HG03378 (cell line): Measurements from ENCODE around the gene RFESD.
"Not testable (repeated sequence)": the region's sequence is repeated elsewhere in the genome, so short reads cannot be mapped to it uniquely, and the experiment has no call there.

Source experiments
- ATAC-seq: cut with Tn5 transposase; IDR thresholded peaks from one replicate; pipeline ENCODE4 v1.9.1; 2021; ENCODE audit warnings: mild to moderate bottlenecking, moderate library complexity; ENCODE audit not compliant: unreplicated experiment

RFESD gene

DNA sequence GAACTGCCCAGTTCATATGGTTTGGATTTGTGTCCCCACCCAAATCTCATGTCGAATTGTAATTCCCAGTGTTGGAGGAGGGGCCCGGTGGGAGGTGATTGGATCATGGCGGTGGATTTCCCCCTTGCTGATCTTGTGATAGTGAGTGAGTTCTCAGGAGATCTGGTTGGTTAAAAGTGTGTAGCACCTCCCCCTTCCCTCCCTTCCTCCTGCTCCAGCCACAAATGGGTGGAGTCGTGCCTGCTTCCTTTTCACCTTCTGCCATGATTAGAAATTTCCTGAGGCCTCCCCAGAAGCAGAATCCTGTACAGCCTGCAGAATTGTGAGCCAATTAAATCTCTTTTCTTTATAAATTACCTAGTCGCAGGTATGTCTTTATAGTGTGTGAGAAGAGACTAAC is 59.6 kb downstream of the RFESD start:
- ATAC-seq: not testable (repeated sequence)

DNA sequence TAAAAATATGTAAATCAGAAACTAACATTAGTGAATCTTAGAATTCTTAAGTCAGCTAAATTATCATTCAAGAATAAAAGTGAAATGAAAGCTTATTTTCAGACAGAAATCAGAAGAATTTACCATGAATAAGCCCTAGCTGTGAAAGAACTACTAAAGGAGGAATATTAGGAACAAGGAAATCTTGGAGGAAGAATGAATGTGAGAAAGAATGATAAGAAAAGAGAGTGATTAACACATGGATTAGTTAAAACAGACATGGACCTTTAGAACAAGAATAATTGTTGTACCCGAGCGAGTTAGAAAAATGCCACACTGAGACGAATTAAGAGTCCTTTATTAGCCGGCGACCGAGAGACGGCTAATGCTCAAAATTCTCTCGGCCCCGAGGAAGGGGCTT is 60.5 kb downstream of the RFESD start:
- no peak for ATAC-seq
